H1 (cell line): ENCODE measurements around the gene IL10RA. TPM values are rescaled to one million over a fixed set of nuclear protein-coding genes. Genes with fewer than 3 reads are reported as not detected.

ENCODE experiments used
- ASH2L ChIP-seq: fragments of 200-600, 300-600 bp; sonication (generic); IDR thresholded peaks from one replicate; pipeline ENCODE4 v1.7.1; 2017; ENCODE audit warnings: low read length
- CREB1 ChIP-seq: IDR thresholded peaks from 2 replicates; pipeline ENCODE4 v1.6.1; 2012; ENCODE audit warnings: inconsistent platforms
- E2F6 ChIP-seq: IDR thresholded peaks from 2 replicates; pipeline ENCODE4 v1.6.1; 2012; ENCODE audit warnings: inconsistent platforms
- GTF2F1 ChIP-seq: IDR thresholded peaks from 2 replicates; pipeline ENCODE4 v1.6.1; 2012; ENCODE audit warnings: low read depth, low read length, improper control_type of control experiment, borderline replicate concordance
- JUN ChIP-seq: IDR thresholded peaks from 2 replicates; pipeline ENCODE4 v1.6.1; 2011; ENCODE audit warnings: low read depth, mild to moderate bottlenecking, improper control_type of control experiment, low read length
- RNF2 ChIP-seq: fragments of 200-900, 300-1000 bp; sonication (generic); IDR thresholded peaks from 2 replicates; pipeline ENCODE4 v1.7.1; 2016; ENCODE audit warnings: borderline replicate concordance, low read depth, mild to moderate bottlenecking, antibody characterized with exemption, low read length; ENCODE audit not compliant: poor library complexity, severe bottlenecking; ENCODE audit errors: missing control alignments
- SP4 ChIP-seq: IDR thresholded peaks from 2 replicates; pipeline ENCODE4 v1.6.1; 2012; ENCODE audit warnings: low read length, inconsistent platforms
- SRF ChIP-seq: IDR thresholded peaks from 2 replicates; pipeline ENCODE4 v1.6.1; 2011; ENCODE audit warnings: mild to moderate bottlenecking, low read depth, low read length, moderate library complexity
- SUZ12 ChIP-seq: fragments of 200-600 bp; sonication (generic); IDR thresholded peaks from 2 replicates; pipeline ENCODE4 v1.6.1; 2012; ENCODE audit warnings: mild to moderate bottlenecking, inconsistent platforms, low read length, moderate library complexity, mixed read lengths
- polyA plus RNA-seq, 7 experiments: library from polyadenylated mRNA; depleted of rRNA in 3 of 7; stranded (reverse) in 5 of 7; unstranded in 2 of 7; fragments of >200 nt in 5 of 7; fragments of 200-250 nt in 2 of 7; gene quantifications; 1 replicate in 5 of 7; 2 replicates in 1 of 7; 4 replicates in 1 of 7; pipeline versions ENCODE4 v1.2.1 to v1.2.3, GENCODE V29; 2011 to 2013; ENCODE audit warnings: missing spikeins in 2 of 7, mixed read lengths in 2 of 7
- total RNA-seq: library from RNA; stranded (reverse); fragmentation: NEBNext Ultra II Directional; extraction: Animal tissue kit (Norgen Biotek cat#: 25700); gene quantifications from 2 replicates; pipeline ENCODE4 v1.2.1, GENCODE V29; 2021

IL10RA gene
- total and polyA plus RNA-seq, 2 of the 8 experiments (the other 6 are each of a cell fraction or from before 2014, with no cell fraction given): 0.05 to 0.11 TPM

GRCh38 chr11:118010738-118011461 lies 24.7 kb downstream of the IL10RA start (continued):
- TF ChIP-seq GTF2F1: no peak
- TF ChIP-seq SP4: no peak
- no peak for TF ChIP-seq SUZ12
- no peak for TF ChIP-seq RNF2
- TF ChIP-seq JUN: no peak
- TF ChIP-seq SRF: no peak
- TF ChIP-seq E2F6: no peak
- no peak for TF ChIP-seq ASH2L
- no peak for TF ChIP-seq CREB1
